ENCODE measurements around the gene SMARCA2. TPM values are rescaled to one million over a fixed set of nuclear protein-coding genes. Genes with fewer than 3 reads are reported as not detected.

Gene SMARCA2
- total RNA-seq, 1 experiment from 2014 or later, result 15.2 TPM

DNA sequence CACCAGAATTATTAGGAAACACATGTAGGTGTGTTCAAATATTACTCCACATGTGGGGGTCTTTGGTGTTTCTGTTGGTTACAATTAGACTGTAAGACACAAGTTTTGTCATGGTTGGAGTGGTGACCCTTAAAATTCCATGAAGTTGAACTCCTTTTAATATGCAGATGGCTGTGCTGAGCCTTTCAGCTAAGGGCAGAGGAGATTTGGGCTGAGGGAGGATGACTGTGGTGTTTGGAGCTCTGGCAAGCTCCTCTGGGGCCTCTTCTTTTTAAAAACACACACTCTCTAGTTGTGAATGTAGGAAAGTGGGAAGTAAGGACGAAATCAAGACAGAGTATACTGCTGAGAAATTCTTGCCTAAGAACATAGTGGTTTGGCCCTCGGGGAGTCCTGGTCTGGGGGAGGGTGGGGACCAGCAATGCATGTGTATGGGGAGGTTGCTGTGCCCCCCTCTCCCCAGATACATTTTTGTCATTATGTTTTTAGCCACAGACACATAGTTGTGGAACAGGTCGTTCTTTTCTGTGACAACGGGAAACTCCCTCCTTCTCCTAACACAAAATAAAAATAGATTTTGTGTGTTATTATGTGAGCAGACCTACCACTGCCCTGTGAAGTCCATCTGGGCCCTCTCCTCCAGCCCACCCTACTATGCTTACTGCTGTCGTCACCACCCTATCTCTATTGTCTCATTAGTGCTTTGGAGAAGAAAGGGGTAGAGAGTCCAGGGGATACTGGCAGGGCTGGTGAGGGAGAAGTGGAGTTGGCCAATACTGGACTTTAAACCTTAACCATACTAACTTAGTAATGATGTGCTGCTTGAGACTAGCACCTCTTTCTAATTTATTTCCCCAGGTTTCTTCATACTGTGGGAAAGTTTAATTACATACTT lies 10.0 kb downstream of the SMARCA2 start:
- Histone ChIP-seq H3K9me3 (no peaks in the 10 kb centered on the region), H3K36me3 (no peaks in the 10 kb centered on the region), H3K27me3 (no peaks in the 10 kb centered on the region), H3K4me3 (no peak overlapping the region)
- no peak for DNase-seq

DNA sequence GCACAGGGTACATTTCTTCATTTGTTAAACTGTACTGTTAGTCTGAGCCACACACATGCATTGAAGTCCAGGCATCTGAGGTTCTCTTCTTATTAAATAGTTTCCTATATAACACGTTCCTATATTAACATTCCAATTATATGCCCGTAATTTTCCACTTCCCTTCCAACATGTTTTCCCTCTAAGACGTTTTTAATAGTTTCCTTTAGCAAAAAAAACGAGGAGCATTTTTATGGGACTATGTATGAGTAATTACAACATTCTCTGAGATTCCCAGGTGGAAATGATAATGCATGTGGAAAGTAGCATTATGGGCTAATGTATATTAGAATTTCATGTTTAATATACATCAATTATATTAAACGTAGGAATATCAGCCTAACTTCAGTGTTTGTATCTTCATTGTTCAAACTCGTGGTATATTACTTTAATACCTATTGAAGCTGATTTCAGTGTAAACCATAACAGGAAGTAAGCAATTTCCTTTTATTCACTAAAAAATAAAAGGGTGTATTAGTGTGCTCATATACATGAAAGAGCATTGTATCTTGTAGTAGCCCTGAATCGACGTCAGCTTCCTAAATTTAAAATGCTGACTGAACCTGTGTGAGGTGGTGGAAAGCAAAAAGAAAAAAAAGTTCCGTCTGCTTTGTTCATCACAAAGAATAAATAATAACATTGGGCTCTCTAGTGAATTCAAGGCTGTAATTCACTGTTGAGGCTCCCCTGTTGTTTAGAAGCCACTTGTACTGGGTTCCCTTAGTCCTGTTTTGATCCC lies 11.3 kb downstream of the SMARCA2 start:
- no peak overlapping the region for H3K4me3 ChIP-seq
- no peak for DNase-seq
- no peaks in the 10 kb centered on the region for H3K9me3 ChIP-seq
- H3K36me3 ChIP-seq, result no peaks in the 10 kb centered on the region; the same call in 1 of the 2 replicates
- no peaks in the 10 kb centered on the region for H3K27me3 ChIP-seq

- Histone ChIP-seq H3K27me3 (no peaks in the 10 kb centered on the region), H3K4me3 (no peak overlapping the region), H3K36me3 (peaks cover 4% of the 10 kb centered on the region), H3K9me3 (no peaks in the 10 kb centered on the region)
- DNase-seq, result no peak
Observed at GRCh38 chr9:2027543-2028160, 12.5 kb downstream of the SMARCA2 start.

DNA sequence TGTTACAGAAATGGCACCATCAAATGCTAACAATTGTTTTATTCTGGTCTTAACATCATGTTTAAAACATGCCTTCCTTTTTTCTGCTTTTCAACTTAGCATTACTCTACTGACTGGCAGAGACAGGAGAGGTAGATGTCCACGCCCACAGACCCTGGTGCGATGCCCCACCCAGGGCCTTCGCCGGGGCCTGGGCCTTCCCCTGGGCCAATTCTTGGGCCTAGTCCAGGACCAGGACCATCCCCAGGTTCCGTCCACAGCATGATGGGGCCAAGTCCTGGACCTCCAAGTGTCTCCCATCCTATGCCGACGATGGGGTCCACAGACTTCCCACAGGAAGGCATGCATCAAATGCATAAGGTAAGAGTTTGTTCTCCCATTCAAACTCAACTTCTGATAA lies 13.7 kb downstream of the SMARCA2 start:
- Histone ChIP-seq H3K4me3 (no peak overlapping the region), H3K27me3 (no peaks in the 10 kb centered on the region), H3K36me3 (peaks cover 8% of the 10 kb centered on the region), H3K9me3 (no peaks in the 10 kb centered on the region)
- DNase-seq, result no peak

GRCh38 chr9:2029666-2030170 lies 14.6 kb downstream of the SMARCA2 start:
- no peaks in the 10 kb centered on the region for H3K9me3 ChIP-seq
- DNase-seq, result no peak
- no peak overlapping the region for H3K4me3 ChIP-seq

DNA sequence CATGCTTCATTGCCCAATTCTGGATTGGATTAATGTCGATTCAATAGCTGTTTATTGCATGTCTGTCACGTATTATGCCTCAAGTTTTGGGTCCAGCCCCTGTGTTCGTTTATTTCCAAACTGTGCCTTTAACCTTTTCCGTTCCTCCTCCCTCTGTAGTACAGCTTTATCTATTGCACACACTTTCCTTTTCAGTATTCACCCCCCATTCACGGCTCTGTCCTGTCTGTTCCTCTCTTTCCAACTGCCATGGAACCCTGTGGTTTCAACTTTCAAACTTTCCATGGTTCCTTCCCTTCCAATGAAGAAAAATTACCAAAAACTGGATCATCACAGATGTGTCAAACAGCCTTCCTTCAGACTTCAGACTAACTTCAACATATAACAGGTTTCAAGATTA lies 17.1 kb downstream of the SMARCA2 start:
- no peak overlapping the region for H3K4me3 ChIP-seq

More at GRCh38 chr9:2029666-2030170, 14.6 kb downstream of the SMARCA2 start:
- Histone ChIP-seq H3K36me3 (peaks cover 8% of the 10 kb centered on the region), H3K27me3 (no peaks in the 10 kb centered on the region)

DNA sequence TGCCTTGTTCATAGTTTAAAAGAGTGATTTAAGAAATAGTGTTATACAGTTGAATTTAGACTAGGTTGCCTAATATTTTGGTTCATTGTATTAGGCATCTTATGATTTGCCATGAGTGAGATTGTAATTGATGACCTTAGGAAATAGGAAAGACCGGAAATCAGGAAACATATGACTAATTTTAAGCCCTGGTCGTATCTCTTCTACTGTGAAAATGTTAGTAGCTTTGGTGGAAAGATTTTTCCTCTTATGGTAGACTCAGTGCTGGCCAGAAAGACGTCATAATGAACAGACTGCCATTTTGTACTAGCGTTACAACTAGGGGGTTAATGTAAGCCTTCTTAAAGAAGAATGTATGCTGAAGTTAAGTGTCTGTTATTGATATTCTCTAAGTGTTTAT lies 21.7 kb downstream of the SMARCA2 start:
- DNase-seq, result no peak
- H3K4me3 ChIP-seq, result no peak overlapping the region
- no peaks in the 10 kb centered on the region for H3K27me3 ChIP-seq
- H3K36me3 ChIP-seq, result peaks cover 12% of the 10 kb centered on the region
- no peaks in the 10 kb centered on the region for H3K9me3 ChIP-seq

More for the DNA sequence above, 17.1 kb downstream of the SMARCA2 start:
- no peaks in the 10 kb centered on the region for H3K9me3 ChIP-seq
- no peaks in the 10 kb centered on the region for H3K27me3 ChIP-seq
- H3K36me3 ChIP-seq, result peaks cover 8% of the 10 kb centered on the region
- DNase-seq, result no peak

DNA sequence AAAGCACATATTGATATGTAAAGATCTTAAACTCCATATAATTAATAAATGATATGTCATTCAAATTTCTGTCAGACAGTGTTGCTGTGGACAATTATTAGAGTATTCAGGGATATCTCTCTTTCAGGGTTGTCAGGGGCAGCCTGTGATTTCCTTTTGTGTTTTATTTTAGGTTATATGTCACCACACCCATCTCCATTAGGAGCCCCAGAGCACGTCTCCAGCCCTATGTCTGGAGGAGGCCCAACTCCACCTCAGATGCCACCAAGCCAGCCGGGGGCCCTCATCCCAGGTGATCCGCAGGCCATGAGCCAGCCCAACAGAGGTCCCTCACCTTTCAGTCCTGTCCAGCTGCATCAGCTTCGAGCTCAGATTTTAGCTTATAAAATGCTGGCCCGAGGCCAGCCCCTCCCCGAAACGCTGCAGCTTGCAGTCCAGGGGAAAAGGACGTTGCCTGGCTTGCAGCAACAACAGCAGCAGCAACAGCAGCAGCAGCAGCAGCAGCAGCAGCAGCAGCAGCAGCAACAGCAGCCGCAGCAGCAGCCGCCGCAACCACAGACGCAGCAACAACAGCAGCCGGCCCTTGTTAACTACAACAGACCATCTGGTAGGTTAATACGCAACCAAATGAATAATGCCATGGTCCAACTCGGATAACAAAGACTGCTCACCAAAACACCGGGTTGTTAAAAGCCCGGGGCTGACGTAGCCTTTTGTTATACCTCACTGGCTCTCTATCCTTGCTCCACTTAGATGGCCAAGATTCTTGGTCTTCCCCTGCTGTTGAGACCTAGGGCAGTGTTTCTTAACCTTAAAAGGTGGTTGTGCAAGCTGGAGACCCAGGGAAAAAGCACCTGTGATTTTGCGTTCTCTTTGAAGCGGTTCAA lies 24.4 kb downstream of the SMARCA2 start:
- Histone ChIP-seq H3K36me3 (peaks cover 4% of the 10 kb centered on the region), H3K27me3 (no peaks in the 10 kb centered on the region), H3K9me3 (no peaks in the 10 kb centered on the region), H3K4me3 (no peak overlapping the region)
- DNase-seq, result no peak

GRCh38 chr9:2040828-2041227 lies 25.7 kb downstream of the SMARCA2 start:
- Histone ChIP-seq H3K27me3 (no peaks in the 10 kb centered on the region), H3K36me3 (peaks cover 4% of the 10 kb centered on the region), H3K9me3 (no peaks in the 10 kb centered on the region), H3K4me3 (no peak overlapping the region)
- no peak for DNase-seq

- Histone ChIP-seq H3K4me3 (no peak overlapping the region), H3K36me3 (peaks cover 4% of the 10 kb centered on the region), H3K27me3 (no peaks in the 10 kb centered on the region), H3K9me3 (no peaks in the 10 kb centered on the region)
- DNase-seq, result no peak
Observed at GRCh38 chr9:2041736-2042135, 26.6 kb downstream of the SMARCA2 start.

- DNase-seq, result no peak
- H3K4me3 ChIP-seq, result no peak overlapping the region
- H3K36me3 ChIP-seq, result peaks cover 4% of the 10 kb centered on the region
Observed at GRCh38 chr9:2043243-2043642, 28.1 kb downstream of the SMARCA2 start.

DNA sequence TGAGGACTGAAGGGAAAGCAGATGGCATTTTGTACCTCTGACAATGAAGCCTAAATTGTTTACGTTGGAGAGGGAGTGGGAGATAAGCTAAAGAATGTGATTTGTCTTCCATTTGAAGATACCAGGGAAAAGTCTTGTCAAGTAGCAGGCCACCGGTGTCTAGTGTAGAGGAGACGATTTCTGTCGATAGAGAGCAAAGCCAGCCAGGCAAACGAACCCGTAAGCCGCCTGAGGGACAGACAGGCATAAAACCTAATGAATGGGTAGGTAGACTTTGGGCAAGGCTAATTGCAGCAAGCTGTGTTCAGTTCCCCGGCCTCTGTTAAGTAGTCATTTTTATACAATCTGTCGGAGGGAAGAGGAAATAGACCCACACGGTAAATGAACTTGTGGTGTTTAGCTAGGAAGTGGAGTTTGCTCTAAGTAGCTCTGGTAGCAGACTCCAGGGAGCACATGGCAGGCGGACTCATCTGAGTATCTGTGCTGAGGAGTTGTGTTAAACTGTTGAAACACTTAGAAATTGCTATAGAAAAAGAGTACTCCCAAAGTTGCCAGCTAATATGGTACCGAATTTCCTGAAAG lies 28.8 kb downstream of the SMARCA2 start:
- no peak overlapping the region for H3K4me3 ChIP-seq
- H3K36me3 ChIP-seq, result peaks cover 4% of the 10 kb centered on the region
- no peak for DNase-seq
- H3K9me3 ChIP-seq, result no peaks in the 10 kb centered on the region
- no peaks in the 10 kb centered on the region for H3K27me3 ChIP-seq

More at GRCh38 chr9:2043243-2043642, 28.1 kb downstream of the SMARCA2 start:
- Histone ChIP-seq H3K27me3 (no peaks in the 10 kb centered on the region), H3K9me3 (no peaks in the 10 kb centered on the region)

- H3K27me3 ChIP-seq, result no peaks in the 10 kb centered on the region
- no peaks in the 10 kb centered on the region; the same call in 1 of the 2 replicates for H3K36me3 ChIP-seq
- H3K4me3 ChIP-seq, result no peak overlapping the region
- no peaks in the 10 kb centered on the region for H3K9me3 ChIP-seq
- no peak for DNase-seq
Observed at GRCh38 chr9:2047144-2047671, 32.1 kb downstream of the SMARCA2 start.

DNA sequence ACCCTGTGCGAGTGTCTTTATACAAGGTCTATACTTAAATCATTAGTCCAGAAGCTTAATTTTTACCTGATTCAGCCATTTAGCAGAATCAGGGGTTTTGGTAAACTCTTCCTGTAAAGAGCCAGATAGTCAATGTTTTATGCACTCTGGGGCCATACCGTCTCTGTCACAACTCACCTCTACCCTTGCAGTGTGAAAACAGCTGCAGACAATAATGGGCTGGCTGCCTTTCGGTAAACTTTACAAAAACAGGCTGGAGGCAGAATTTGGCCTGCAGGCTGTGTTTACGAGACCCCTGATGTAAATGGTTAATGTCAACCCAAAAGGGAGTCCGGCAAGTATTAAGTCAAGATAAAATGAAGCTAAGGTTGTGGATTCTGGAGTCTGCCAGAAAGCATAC lies 32.8 kb downstream of the SMARCA2 start:
- Histone ChIP-seq H3K27me3 (no peaks in the 10 kb centered on the region), H3K36me3 (no peaks in the 10 kb centered on the region; the same call in 1 of the 2 replicates), H3K9me3 (no peaks in the 10 kb centered on the region), H3K4me3 (no peak overlapping the region)
- DNase-seq, result no peak

GRCh38 chr9:2050236-2050635 lies 35.1 kb downstream of the SMARCA2 start:
- Histone ChIP-seq H3K36me3 (peaks cover 4% of the 10 kb centered on the region), H3K27me3 (no peaks in the 10 kb centered on the region), H3K4me3 (no peak overlapping the region), H3K9me3 (no peaks in the 10 kb centered on the region)
- DNase-seq, result no peak
